Stomach (tissue), 9 donors: ENCODE results near the gene PNLIP. TPM values are rescaled to one million over a fixed set of nuclear protein-coding genes. Genes with fewer than 3 reads are reported as not detected.

Experiments used
- DNase-seq, 2 donors: peaks; one replicate each; pipeline versions ENCODE4 v3.0.0 to v3.0.0-alpha.2; 2013 to 2019
- H3K27ac ChIP-seq, 5 donors: fragments of 200-600 bp in 4 of 5; sonication (generic) in 4 of 5; one replicate each; pipeline ENCODE4 v1.5.1; 2013 to 2019; ENCODE audit warnings: mild to moderate bottlenecking in 1 of 5, moderate library complexity in 1 of 5
- H3K27me3 ChIP-seq, 3 donors: fragments of 200-600 bp; sonication (generic); one replicate each; pipeline ENCODE4 v1.5.1; 2017 to 2019; ENCODE audit warnings: mixed run types in 1 of 3
- H3K36me3 ChIP-seq, 4 donors: fragments of 200-600 bp; sonication (generic); 1 replicate in 3 of 4; 2 replicates in 1 of 4; pipeline ENCODE4 v1.5.1; 2016 to 2019
- H3K4me1 ChIP-seq, 4 donors: fragments of 200-600 bp; sonication (generic); one replicate each; pipeline ENCODE4 v1.5.1; 2016 to 2019
- H3K4me3 ChIP-seq, 4 donors: fragments of 200-600 bp; sonication (generic) in 3 of 4; one replicate each; pipeline ENCODE4 v1.5.1; 2016 to 2019; ENCODE audit warnings: mild to moderate bottlenecking in 1 of 4
- H3K9me3 ChIP-seq, 4 donors: fragments of 200-600 bp; sonication (generic); one replicate each; pipeline ENCODE4 v1.5.1; 2016 to 2019
- EP300 ChIP-seq: sonication (generic); formaldehyde crosslinking; IDR thresholded peaks from one replicate; pipeline ENCODE4 v1.6.1; 2017; ENCODE audit warnings: antibody characterized with exemption
- POLR2A ChIP-seq, 4 donors: fragments of 450-650 bp; IDR thresholded peaks; one replicate each; pipeline ENCODE4 v1.6.1; 2016; ENCODE audit warnings: antibody characterized with exemption in 4 of 4, control low read depth in 2 of 4, mild to moderate bottlenecking in 1 of 4, moderate library complexity in 1 of 4
- POLR2AphosphoS5 ChIP-seq, 3 donors: sonication (generic); formaldehyde crosslinking; IDR thresholded peaks; one replicate each; pipeline ENCODE4 v1.6.1; 2016; ENCODE audit warnings: antibody characterized with exemption in 3 of 3
- WGBS, 5 donors: extraction: QIAGEN DNeasy Blood & Tissue Kit in 3 of 5; methylation state at CpG; one replicate each; pipeline versions ENCODE4 v1.1.5 to v1.1.7; 2013 to 2018; 5-methylcytosine and 5-hydroxymethylcytosine counted together
- intact Hi-C: fragments of 100-400 bp; cut with DNase I; formaldehyde crosslinking; loops from one replicate; pipeline ENCODE4 v1.15.1; 2023; ENCODE audit warnings: low total_unique reads
- polyA plus RNA-seq, 3 donors: library from polyadenylated mRNA; stranded (reverse); fragments of 200-250 nt; gene quantifications; one replicate each; pipeline ENCODE4 v1.2.3, GENCODE V29; 2013
- total RNA-seq, 5 donors: library from RNA; depleted of rRNA; stranded (reverse); fragments of >200 nt; gene quantifications; one replicate each; pipeline versions ENCODE4 v1.1.0 to v1.2.3, GENCODE V29; 2014 to 2016
- TF ChIP-seq, protein P1 (sequence below), 7 experiments: fragments of 450-650 bp in 4 of 7; fragments of 200-600 bp in 3 of 7; sonication (generic) in 3 of 7; IDR thresholded peaks; one replicate each; pipeline ENCODE4 v1.5.1; 2016 to 2019; ENCODE audit warnings: antibody characterized with exemption in 7 of 7, control low read depth in 2 of 7, mild to moderate bottlenecking in 1 of 7
- donor health status: healthy with polysubstance abuse.
- donor health status: Bipolar disorder and iron deficiency.
- donor health status: healthy.

PNLIP gene
- total and polyA plus RNA-seq, 8 donors: 1.0 to 6.7 (median 1.1) TPM; not detected in 5

DNA sequence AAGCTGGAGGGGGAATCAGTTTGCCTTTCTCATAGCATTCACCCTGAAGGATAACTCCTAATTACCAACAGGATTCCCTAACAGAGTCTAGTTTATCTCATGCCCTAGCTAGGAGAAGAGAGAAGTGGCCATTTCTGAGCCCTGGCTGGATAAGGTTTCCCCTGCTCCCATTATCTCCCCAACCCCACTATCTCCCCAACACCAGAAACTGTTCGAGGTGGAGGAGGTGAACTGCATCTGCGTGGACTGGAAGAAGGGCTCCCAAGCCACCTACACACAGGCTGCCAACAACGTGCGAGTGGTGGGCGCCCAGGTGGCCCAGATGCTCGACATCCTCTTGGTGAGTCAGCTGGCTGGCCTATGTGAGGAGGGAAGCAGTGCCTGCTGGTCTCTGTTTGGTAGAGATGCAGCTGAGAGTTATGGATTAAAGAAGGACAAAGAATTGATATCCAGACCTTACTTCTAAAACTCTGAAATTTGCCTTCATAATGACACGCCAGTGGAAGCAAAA is 48.8 kb downstream of the PNLIP start:
- 82 to 89% (median 87%) methylated on average over 7 of the region's 7 CpGs for whole genome bisulfite sequencing, 5 donors
- intact Hi-C loops: no loop called here
- H3K4me3 ChIP-seq: no peak overlapping the region
- no peak overlapping the region for H3K27ac ChIP-seq
- H3K27me3 ChIP-seq: peaks cover 0 to 37% (median 0%) of the 10 kb centered on the region in 3 donors
- no peaks in the 10 kb centered on the region for H3K36me3 ChIP-seq
- DNase-seq: no peak
- TF ChIP-seq POLR2AphosphoS5 (IDR thresholded peaks at IDR 0.05): no peak
- TF ChIP-seq EP300: no peak
- TF ChIP-seq, protein P1, sequence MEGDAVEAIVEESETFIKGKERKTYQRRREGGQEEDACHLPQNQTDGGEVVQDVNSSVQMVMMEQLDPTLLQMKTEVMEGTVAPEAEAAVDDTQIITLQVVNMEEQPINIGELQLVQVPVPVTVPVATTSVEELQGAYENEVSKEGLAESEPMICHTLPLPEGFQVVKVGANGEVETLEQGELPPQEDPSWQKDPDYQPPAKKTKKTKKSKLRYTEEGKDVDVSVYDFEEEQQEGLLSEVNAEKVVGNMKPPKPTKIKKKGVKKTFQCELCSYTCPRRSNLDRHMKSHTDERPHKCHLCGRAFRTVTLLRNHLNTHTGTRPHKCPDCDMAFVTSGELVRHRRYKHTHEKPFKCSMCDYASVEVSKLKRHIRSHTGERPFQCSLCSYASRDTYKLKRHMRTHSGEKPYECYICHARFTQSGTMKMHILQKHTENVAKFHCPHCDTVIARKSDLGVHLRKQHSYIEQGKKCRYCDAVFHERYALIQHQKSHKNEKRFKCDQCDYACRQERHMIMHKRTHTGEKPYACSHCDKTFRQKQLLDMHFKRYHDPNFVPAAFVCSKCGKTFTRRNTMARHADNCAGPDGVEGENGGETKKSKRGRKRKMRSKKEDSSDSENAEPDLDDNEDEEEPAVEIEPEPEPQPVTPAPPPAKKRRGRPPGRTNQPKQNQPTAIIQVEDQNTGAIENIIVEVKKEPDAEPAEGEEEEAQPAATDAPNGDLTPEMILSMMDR (IDR thresholded peaks at IDR 0.05): no peak
- TF ChIP-seq POLR2A (IDR thresholded peaks at IDR 0.05): no peak
- H3K9me3 ChIP-seq: no peaks in the 10 kb centered on the region
- peaks cover 0 to 17% (median 7%) of the 10 kb centered on the region in 4 donors for H3K4me1 ChIP-seq

- Histone ChIP-seq H3K36me3 (no peaks in the 10 kb centered on the region), H3K27ac (no peak overlapping the region), H3K4me3 (no peak overlapping the region), H3K9me3 (no peaks in the 10 kb centered on the region), H3K27me3 (peaks cover 0 to 33% (median 3%) of the 10 kb centered on the region in 3 donors), H3K4me1 (peaks cover 0 to 2% (median 1%) of the 10 kb centered on the region in 4 donors)
- intact Hi-C loops: no loop called here
- 75 to 91% (median 81%) methylated on average over 2 of the region's 2 CpGs for WGBS, 5 donors
- TF ChIP-seq, protein P1 (IDR thresholded peaks at IDR 0.05): no peak
- TF ChIP-seq POLR2AphosphoS5 (IDR thresholded peaks at IDR 0.05): no peak
- no peak for TF ChIP-seq EP300
- no peak for TF ChIP-seq POLR2A (IDR thresholded peaks at IDR 0.05)
- DNase-seq: no peak
Observed at GRCh38 chr10:116596062-116596461, 50.3 kb downstream of the PNLIP start.

GRCh38 chr10:116597543-116597942 is 51.8 kb downstream of the PNLIP start:
- TF ChIP-seq POLR2AphosphoS5 (IDR thresholded peaks at IDR 0.05): no peak
- no peak for TF ChIP-seq POLR2A (IDR thresholded peaks at IDR 0.05)
- TF ChIP-seq EP300: no peak
- TF ChIP-seq, protein P1 (IDR thresholded peaks at IDR 0.05): no peak
- intact Hi-C loops: no loop called here
- no peaks in the 10 kb centered on the region for H3K9me3 ChIP-seq
- no peak overlapping the region for H3K27ac ChIP-seq
- H3K4me1 ChIP-seq: no peaks in the 10 kb centered on the region
- 65 to 89% (median 85%) methylated on average over 4 to 5 of the region's 5 CpGs for WGBS, 5 donors
- H3K4me3 ChIP-seq: no peak overlapping the region
- peaks cover 0 to 32% (median 3%) of the 10 kb centered on the region in 3 donors for H3K27me3 ChIP-seq
- DNase-seq: no peak
- H3K36me3 ChIP-seq: no peaks in the 10 kb centered on the region

DNA sequence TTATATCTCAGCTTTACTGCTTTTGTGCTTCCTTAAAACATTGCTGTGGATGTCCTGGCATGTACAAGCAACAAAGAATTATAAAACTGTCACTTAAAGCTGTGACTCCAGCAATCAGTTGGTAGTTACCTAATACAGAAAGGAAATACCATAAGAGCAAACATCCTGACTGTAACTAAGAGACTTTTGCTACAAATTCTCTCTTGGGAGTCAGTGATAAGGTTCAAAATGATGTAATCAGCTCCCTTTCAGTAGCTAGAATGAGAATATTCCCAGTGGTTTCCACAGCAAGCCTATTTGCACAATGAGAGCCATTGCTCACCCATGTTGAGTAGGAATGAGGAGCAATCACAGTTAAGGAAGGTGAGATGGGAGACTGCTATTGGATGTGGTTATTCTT is 52.6 kb downstream of the PNLIP start:
- H3K36me3 ChIP-seq: no peaks in the 10 kb centered on the region
- H3K4me1 ChIP-seq: no peaks in the 10 kb centered on the region
- DNase-seq: peak in 1 of 2 donors; percentile 43
- no peak overlapping the region for H3K27ac ChIP-seq
- no peak overlapping the region for H3K4me3 ChIP-seq
- no peak for TF ChIP-seq EP300
- TF ChIP-seq POLR2A (IDR thresholded peaks at IDR 0.05): no peak
- no peak for TF ChIP-seq POLR2AphosphoS5 (IDR thresholded peaks at IDR 0.05)
- TF ChIP-seq, protein P1 (IDR thresholded peaks at IDR 0.05): no peak
- peaks cover 0 to 32% (median 3%) of the 10 kb centered on the region in 3 donors for H3K27me3 ChIP-seq
- intact Hi-C loops: no loop called here
- no peaks in the 10 kb centered on the region for H3K9me3 ChIP-seq
